H7 (cell line): ENCODE measurements around the gene SLC8A3. TPM values are rescaled to one million over a fixed set of nuclear protein-coding genes. Genes with fewer than 3 reads are reported as not detected.

Experiments used
- DNase-seq: peaks from one replicate; pipeline ENCODE4 v3.0.0; 2012
- H3K27me3 ChIP-seq: 2 replicates; pipeline ENCODE4 v1.6.0; 2011; ENCODE audit warnings: mild to moderate bottlenecking, low read length; ENCODE audit not compliant: control insufficient read depth, insufficient read depth
- H3K36me3 ChIP-seq: replicated peaks from 2 replicates; pipeline ENCODE4 v1.5.1; 2011; ENCODE audit warnings: low read length; ENCODE audit not compliant: control insufficient read depth, insufficient read depth
- H3K4me3 ChIP-seq: 2 replicates; pipeline ENCODE4 v1.5.1; 2011; ENCODE audit warnings: low read depth, mild to moderate bottlenecking, control low read depth, low read length, moderate library complexity; ENCODE audit not compliant: insufficient read depth
- total RNA-seq: library from RNA; depleted of rRNA; stranded (reverse); fragments of >200 nt; shearing (Covaris generic); gene quantifications from 2 replicates; pipeline ENCODE4 v1.2.3, GENCODE V29; 2014

SLC8A3 gene
- total RNA-seq, 1 experiment from 2014 or later, result 0.35 TPM

- no peaks in the 10 kb centered on the region; the same call in 1 of the 2 replicates for H3K27me3 ChIP-seq
Observed at GRCh38 chr14:70023871-70024270, 164.9 kb downstream of the SLC8A3 start.

GRCh38 chr14:70022771-70023445 lies 165.8 kb downstream of the SLC8A3 start:
- Histone ChIP-seq H3K4me3 (no peak overlapping the region), H3K27me3 (no peaks in the 10 kb centered on the region; the same call in 1 of the 2 replicates), H3K36me3 (no peaks in the 10 kb centered on the region)
- no peak for DNase-seq

More at GRCh38 chr14:70023871-70024270, 164.9 kb downstream of the SLC8A3 start:
- H3K4me3 ChIP-seq, result no peak overlapping the region
- H3K36me3 ChIP-seq, result no peaks in the 10 kb centered on the region
- DNase-seq, result no peak

- Histone ChIP-seq H3K4me3 (no peak overlapping the region), H3K27me3 (no peaks in the 10 kb centered on the region; the same call in 1 of the 2 replicates), H3K36me3 (no peaks in the 10 kb centered on the region)
- no peak for DNase-seq
Observed at GRCh38 chr14:70021548-70022220, 167.1 kb downstream of the SLC8A3 start.

GRCh38 chr14:70020352-70021170 lies 168.2 kb downstream of the SLC8A3 start:
- no peaks in the 10 kb centered on the region; the same call in 1 of the 2 replicates for H3K27me3 ChIP-seq
- no peaks in the 10 kb centered on the region for H3K36me3 ChIP-seq
- peak; percentile 42 for DNase-seq
- no peak overlapping the region for H3K4me3 ChIP-seq

- H3K27me3 ChIP-seq, result no peaks in the 10 kb centered on the region; the same call in 1 of the 2 replicates
- no peak for DNase-seq
- no peaks in the 10 kb centered on the region for H3K36me3 ChIP-seq
- H3K4me3 ChIP-seq, result no peak overlapping the region
Observed at GRCh38 chr14:70019695-70020094, 169.1 kb downstream of the SLC8A3 start.

GRCh38 chr14:70018713-70019211 lies 170.0 kb downstream of the SLC8A3 start:
- Histone ChIP-seq H3K4me3 (no peak overlapping the region), H3K27me3 (no peaks in the 10 kb centered on the region; the same call in 1 of the 2 replicates), H3K36me3 (no peaks in the 10 kb centered on the region)
- no peak for DNase-seq

- no peaks in the 10 kb centered on the region for H3K36me3 ChIP-seq
- no peak for DNase-seq
- no peaks in the 10 kb centered on the region; the same call in 1 of the 2 replicates for H3K27me3 ChIP-seq
- no peak overlapping the region for H3K4me3 ChIP-seq
Observed at GRCh38 chr14:70018230-70018629, 170.5 kb downstream of the SLC8A3 start.

- Histone ChIP-seq H3K4me3 (no peak overlapping the region), H3K36me3 (no peaks in the 10 kb centered on the region), H3K27me3 (no peaks in the 10 kb centered on the region; the same call in 1 of the 2 replicates)
- no peak for DNase-seq
Observed at GRCh38 chr14:70014406-70015095, 174.2 kb downstream of the SLC8A3 start.

- Histone ChIP-seq H3K4me3 (no peak overlapping the region), H3K27me3 (no peaks in the 10 kb centered on the region; the same call in 1 of the 2 replicates), H3K36me3 (no peaks in the 10 kb centered on the region)
- DNase-seq, result peak; percentile 87
Observed at GRCh38 chr14:70013271-70013873, 175.4 kb downstream of the SLC8A3 start.

GRCh38 chr14:70011708-70012107 lies 177.0 kb downstream of the SLC8A3 start:
- Histone ChIP-seq H3K4me3 (no peak overlapping the region), H3K27me3 (no peaks in the 10 kb centered on the region), H3K36me3 (no peaks in the 10 kb centered on the region)
- no peak for DNase-seq

- no peak overlapping the region for H3K4me3 ChIP-seq
- no peaks in the 10 kb centered on the region for H3K27me3 ChIP-seq
- DNase-seq, result no peak
- H3K36me3 ChIP-seq, result no peaks in the 10 kb centered on the region
Observed at GRCh38 chr14:70011098-70011497, 177.7 kb downstream of the SLC8A3 start.

- Histone ChIP-seq H3K27me3 (no peaks in the 10 kb centered on the region), H3K36me3 (no peaks in the 10 kb centered on the region), H3K4me3 (no peak overlapping the region)
- no peak for DNase-seq
Observed at GRCh38 chr14:70009961-70010360, 178.8 kb downstream of the SLC8A3 start.

GRCh38 chr14:70008284-70009262 lies 180.2 kb downstream of the SLC8A3 start:
- no peak for DNase-seq
- H3K27me3 ChIP-seq, result no peaks in the 10 kb centered on the region
- H3K4me3 ChIP-seq, result no peak overlapping the region
- H3K36me3 ChIP-seq, result no peaks in the 10 kb centered on the region
